Endothelial cell of umbilical vein (primary cell): ENCODE results near the gene PABPN1. TPM values are rescaled to one million over a fixed set of nuclear protein-coding genes. Genes with fewer than 3 reads are reported as not detected.

Source experiments
- BruUV-seq: library from RNA; stranded (reverse); fragments of 400-500 nt; replicated peaks from 2 replicates; lab custom pipeline; 2021; lab: Mats Ljungman, UMichigan
- CTCF ChIA-PET: fragments of 300-600, 350-600 bp; sonication (Branson Sonifier 250); formaldehyde crosslinking; loops from one replicate; lab custom pipeline; 2021; ENCODE audit warnings: antibody characterized with exemption, inconsistent platforms; lab: Charles Lee
- POLR2A ChIA-PET: fragments of 300-600, 350-600 bp; sonication (Branson Sonifier 250); formaldehyde crosslinking; loops from one replicate; lab custom pipeline; 2021; ENCODE audit warnings: antibody characterized with exemption, inconsistent platforms; lab: Charles Lee
- DNase-seq: peaks from one replicate; pipeline ENCODE4 v3.0.0-alpha.2; 2011; ENCODE audit warnings: low read depth, low spot score
- FAIRE-seq: peaks from 2 replicates; lab custom pipeline; 2011; peaks lifted over from hg19 to GRCh38; lab: Jason Lieb, UNC
- H2AFZ ChIP-seq: 2 replicates; pipeline ENCODE4 v1.6.0; 2012; ENCODE audit warnings: low read depth, low read length, control low read depth, inconsistent platforms
- H3K27ac ChIP-seq: 2 replicates; pipeline ENCODE4 v1.5.1; 2011; ENCODE audit warnings: low read depth, mild to moderate bottlenecking, control low read depth, low read length, moderate library complexity; ENCODE audit not compliant: insufficient read depth
- H3K27me3 ChIP-seq, 2 experiments: 2 replicates each; pipeline versions ENCODE4 v1.6.0 to v1.6.1; 2011; ENCODE audit warnings: low read length in 2 of 2, mixed read lengths in 1 of 2; ENCODE audit not compliant: control insufficient read depth in 2 of 2, insufficient read depth in 2 of 2
- H3K36me3 ChIP-seq, 2 experiments: 2 replicates in 1 of 2; 3 replicates in 1 of 2; pipeline ENCODE4 v1.5.1; 2011; ENCODE audit warnings: low read length in 2 of 2, mild to moderate bottlenecking in 1 of 2, moderate library complexity in 1 of 2; ENCODE audit not compliant: control insufficient read depth in 2 of 2, insufficient read depth in 2 of 2; ENCODE audit errors: extremely low read depth in 1 of 2
- H3K4me1 ChIP-seq: 3 replicates; pipeline ENCODE4 v1.5.1; 2011; ENCODE audit warnings: mild to moderate bottlenecking, low read length; ENCODE audit not compliant: control insufficient read depth, insufficient read depth; ENCODE audit errors: extremely low read depth
- H3K4me2 ChIP-seq: 2 replicates; pipeline ENCODE4 v1.6.1; 2011; ENCODE audit warnings: low read length, control low read depth, mixed read lengths; ENCODE audit not compliant: insufficient read depth
- H3K4me3 ChIP-seq, 3 experiments: fragments of 200-600 bp in 1 of 3; sonication (generic), shearing (Covaris generic) in 1 of 3; replicated peaks in 1 of 3; 2 replicates each; pipeline ENCODE4 v1.5.1; 2011 to 2016; ENCODE audit warnings: control low read depth in 3 of 3, low read length in 3 of 3, mild to moderate bottlenecking in 2 of 3, inconsistent platforms in 1 of 3, low read depth in 1 of 3, moderate library complexity in 1 of 3; ENCODE audit not compliant: insufficient read depth in 1 of 3
- H3K79me2 ChIP-seq: 2 replicates; pipeline ENCODE4 v1.6.0; 2012; ENCODE audit warnings: low read length, inconsistent platforms; ENCODE audit not compliant: control insufficient read depth, insufficient read depth
- H3K9ac ChIP-seq: replicated peaks from 2 replicates; pipeline ENCODE3; 2011; ENCODE audit warnings: low read length, control low read depth; ENCODE audit not compliant: insufficient read depth; ENCODE audit errors: extremely low read depth
- H3K9me1 ChIP-seq: replicated peaks from 3 replicates; pipeline ENCODE4 v1.6.0; 2011; ENCODE audit warnings: mild to moderate bottlenecking, low read length; ENCODE audit not compliant: control insufficient read depth, insufficient read depth; ENCODE audit errors: extremely low read depth
- H3K9me3 ChIP-seq: replicated peaks from 2 replicates; pipeline ENCODE4 v1.5.1; 2012; ENCODE audit warnings: low read length, inconsistent platforms; ENCODE audit not compliant: control insufficient read depth, insufficient read depth
- H4K20me1 ChIP-seq: replicated peaks from 2 replicates; pipeline ENCODE3; 2011; ENCODE audit warnings: mild to moderate bottlenecking, low read length; ENCODE audit not compliant: control insufficient read depth, insufficient read depth; ENCODE audit errors: extremely low read depth
- CTCF ChIP-seq, 2 donors: IDR thresholded peaks; 1 replicate in 1 of 2; 2 replicates in 1 of 2; pipeline ENCODE4 v1.5.1; 2011; ENCODE audit warnings: low read length in 2 of 2, mild to moderate bottlenecking in 2 of 2, moderate library complexity in 2 of 2, control low read depth in 1 of 2, inconsistent platforms in 1 of 2, low read depth in 1 of 2; ENCODE audit not compliant: insufficient read depth in 1 of 2; ENCODE audit errors: extremely low read depth in 1 of 2
- EZH2 ChIP-seq: IDR thresholded peaks from 2 replicates; pipeline ENCODE4 v1.6.1; 2012; ENCODE audit warnings: borderline replicate concordance, low read depth, mild to moderate bottlenecking, moderate library complexity, low read length, inconsistent platforms; ENCODE audit not compliant: severe bottlenecking
- FOS ChIP-seq: IDR thresholded peaks from 2 replicates; pipeline ENCODE4 v1.6.1; 2011; ENCODE audit warnings: mild to moderate bottlenecking, low read length, moderate library complexity, borderline replicate concordance; ENCODE audit not compliant: insufficient read depth
- GATA2 ChIP-seq: IDR thresholded peaks from 2 replicates; pipeline ENCODE4 v1.7.0; 2011; ENCODE audit warnings: low read depth, mild to moderate bottlenecking, moderate library complexity, mixed read lengths, low read length; ENCODE audit not compliant: insufficient read length, insufficient read depth
- JUN ChIP-seq: IDR thresholded peaks from 2 replicates; pipeline ENCODE4 v1.6.1; 2011; ENCODE audit warnings: borderline replicate concordance, low read depth; ENCODE audit not compliant: insufficient read length, insufficient read depth
- MAX ChIP-seq: IDR thresholded peaks from 2 replicates; pipeline ENCODE4 v1.6.1; 2011; ENCODE audit not compliant: insufficient read depth, insufficient read length
- MYC ChIP-seq: IDR thresholded peaks from one replicate; pipeline ENCODE4 v1.6.1; 2011; ENCODE audit warnings: mild to moderate bottlenecking, low read depth, low read length
- POLR2A ChIP-seq: IDR thresholded peaks from 2 replicates; pipeline ENCODE4 v1.6.1; 2012; ENCODE audit warnings: low read depth, mild to moderate bottlenecking, control low read depth, low read length
- POLR2AphosphoS5 ChIP-seq: IDR thresholded peaks from 2 replicates; pipeline ENCODE4 v1.6.1; 2012; ENCODE audit warnings: low read depth, mild to moderate bottlenecking, control low read depth, low read length, moderate library complexity; ENCODE audit not compliant: insufficient read depth
- dilution Hi-C: fragments of 300-500 bp; cut with MboI; formaldehyde crosslinking; loops from one replicate; pipeline ENCODE4 v1.15.0; 2019; ENCODE audit warnings: low sequenced_read_pairs; ENCODE audit not compliant: extremely low pct_ligation_motif_present
- intact Hi-C: fragments of 100-400 bp; cut with micrococcal nuclease; formaldehyde crosslinking; loops from one replicate; pipeline ENCODE4 v1.10.0; 2022
- polyA plus RNA-seq, 4 experiments: library from polyadenylated mRNA; depleted of rRNA in 3 of 4; stranded (reverse) in 3 of 4; unstranded in 1 of 4; fragments of >200 nt; gene quantifications; 2 replicates each; pipeline versions ENCODE4 v1.2.1 to v1.2.3, GENCODE V29; 2011 to 2012; ENCODE audit warnings: missing spikeins in 1 of 4
- total RNA-seq: library from RNA; stranded (reverse); gene quantifications from 2 replicates; pipeline ENCODE4 v1.2.3, GENCODE V29; 2021

The PABPN1 gene
- total and polyA plus RNA-seq, 2 donors (not counting 3 experiments of a cell fraction or from before 2014, with no cell fraction given) = 231 TPM

GRCh38 chr14:23373041-23373440 is 51.8 kb downstream of the PABPN1 start:
- CTCF ChIA-PET = no interaction called here
- H3K79me2 ChIP-seq = no peaks in the 10 kb centered on the region
- H3K4me3 ChIP-seq = no peak overlapping the region
- no peak overlapping the region for H3K4me2 ChIP-seq
- POLR2A ChIA-PET = no interaction called here
- H3K9me1 ChIP-seq = no peaks in the 10 kb centered on the region
- no TSS peak for BruUV-seq
- dilution Hi-C loops = no loop called here
- no peak overlapping the region for H3K27ac ChIP-seq
- no peak for DNase-seq
- H3K9ac ChIP-seq = no peak overlapping the region
- no peaks in the 10 kb centered on the region for H3K36me3 ChIP-seq
- no peak for FAIRE-seq
- no peaks in the 10 kb centered on the region for H3K4me1 ChIP-seq
- intact Hi-C loops = no loop called here
- H2AFZ ChIP-seq = no peak overlapping the region
- H3K27me3 ChIP-seq = peaks cover 4 to 6% of the 10 kb centered on the region in 2 experiments
- H3K9me3 ChIP-seq = no peaks in the 10 kb centered on the region
- H4K20me1 ChIP-seq = no peaks in the 10 kb centered on the region
- TF ChIP-seq MAX (no peak), FOS (no peak), MYC (no peak), CTCF (IDR thresholded peaks at IDR 0.05; ENCODE audit: extremely low read depth in 1 of 2, insufficient read depth in 1 of 2, low read depth in 1 of 2, low read length in 2 of 2) (no peak), POLR2AphosphoS5 (no peak), POLR2A (no peak), EZH2 (no peak), JUN (no peak), GATA2 (no peak)

Other genes starting within 250 kb of the PABPN1 start
- 220 and 240 TPM in 2 replicates for gene ACIN1, start 226.3 kb upstream of the PABPN1 start, total RNA-seq
- gene ACIN1, start 226.3 kb upstream of the PABPN1 start, polyA plus RNA-seq = 136 and 146 TPM in 2 replicates
- gene C14orf119, start 226.0 kb upstream of the PABPN1 start, total RNA-seq = 55.5 and 58.3 TPM in 2 replicates
- gene C14orf119, start 226.0 kb upstream of the PABPN1 start, polyA plus RNA-seq = 60.5 and 78.7 TPM in 2 replicates
- gene CIROP, start 216.5 kb upstream of the PABPN1 start, total RNA-seq = not detected in 2 replicates
- not detected in 2 replicates for gene CIROP, start 216.5 kb upstream of the PABPN1 start, polyA plus RNA-seq
- not detected in 2 replicates for gene CEBPE, start 202.2 kb upstream of the PABPN1 start, total RNA-seq
- gene CEBPE, start 202.2 kb upstream of the PABPN1 start, polyA plus RNA-seq = not detected in 2 replicates
- gene SLC7A8, start 137.8 kb upstream of the PABPN1 start, total RNA-seq = 1.1 and 1.6 TPM in 2 replicates
- gene SLC7A8, start 137.8 kb upstream of the PABPN1 start, polyA plus RNA-seq = 0.76 and 0.88 TPM in 2 replicates
- not detected in 2 replicates for gene RNF212B, start 83.5 kb upstream of the PABPN1 start, total RNA-seq
- gene RNF212B, start 83.5 kb upstream of the PABPN1 start, polyA plus RNA-seq = not detected in 2 replicates
- gene HOMEZ, start 35.3 kb upstream of the PABPN1 start, total RNA-seq = 11.3 and 11.7 TPM in 2 replicates
- gene HOMEZ, start 35.3 kb upstream of the PABPN1 start, polyA plus RNA-seq = 16.8 and 17.7 TPM in 2 replicates
- gene PPP1R3E, start 18.6 kb upstream of the PABPN1 start, total RNA-seq = 4.1 and 7.4 TPM in 2 replicates
- gene PPP1R3E, start 18.6 kb upstream of the PABPN1 start, polyA plus RNA-seq = 3.2 and 4.3 TPM in 2 replicates
- 24.3 and 26.2 TPM in 2 replicates for gene BCL2L2, start 14.6 kb upstream of the PABPN1 start, total RNA-seq
- gene BCL2L2, start 14.6 kb upstream of the PABPN1 start, polyA plus RNA-seq = 14.7 and 19.9 TPM in 2 replicates
- 1.8 and 4.6 TPM in 2 replicates for gene SLC22A17, start 31.4 kb downstream of the PABPN1 start, total RNA-seq
- 2.9 and 4.2 TPM in 2 replicates for gene SLC22A17, start 31.4 kb downstream of the PABPN1 start, polyA plus RNA-seq
- 0.13 TPM in 1 of 2 replicates, not detected in the other for gene EFS, start 43.7 kb downstream of the PABPN1 start, total RNA-seq
- gene EFS, start 43.7 kb downstream of the PABPN1 start, polyA plus RNA-seq = 0.02 and 0.03 TPM in 2 replicates
- gene IL25, start 51.4 kb downstream of the PABPN1 start, total RNA-seq = not detected in 2 replicates
- not detected in 2 replicates for gene IL25, start 51.4 kb downstream of the PABPN1 start, polyA plus RNA-seq
- not detected in 2 replicates for gene CMTM5, start 55.6 kb downstream of the PABPN1 start, total RNA-seq
- gene CMTM5, start 55.6 kb downstream of the PABPN1 start, polyA plus RNA-seq = not detected in 2 replicates
- gene MYH6, start 86.8 kb downstream of the PABPN1 start, total RNA-seq = not detected in 2 replicates
- gene MYH6, start 86.8 kb downstream of the PABPN1 start, polyA plus RNA-seq = not detected in 2 replicates
- not detected in 2 replicates for gene MYH7, start 114.2 kb downstream of the PABPN1 start, total RNA-seq
- gene MYH7, start 114.2 kb downstream of the PABPN1 start, polyA plus RNA-seq = not detected in 2 replicates
- 36.3 and 36.5 TPM in 2 replicates for gene NGDN, start 148.2 kb downstream of the PABPN1 start, total RNA-seq
- gene NGDN, start 148.2 kb downstream of the PABPN1 start, polyA plus RNA-seq = 22.1 and 25.6 TPM in 2 replicates
- 2.0 and 2.3 TPM in 2 replicates for gene ZFHX2, start 230.3 kb downstream of the PABPN1 start, total RNA-seq
- 0.21 and 0.25 TPM in 2 replicates for gene ZFHX2, start 230.3 kb downstream of the PABPN1 start, polyA plus RNA-seq
- 9.8 and 12.5 TPM in 2 replicates for gene THTPA, start 234.8 kb downstream of the PABPN1 start, total RNA-seq
- gene THTPA, start 234.8 kb downstream of the PABPN1 start, polyA plus RNA-seq = 9.5 and 10.8 TPM in 2 replicates
- gene AP1G2, start 246.3 kb downstream of the PABPN1 start, total RNA-seq = 30.5 and 39.0 TPM in 2 replicates
- gene AP1G2, start 246.3 kb downstream of the PABPN1 start, polyA plus RNA-seq = 55.8 and 63.2 TPM in 2 replicates